ENCODE results near the gene MCM3. TPM values are rescaled to one million over a fixed set of nuclear protein-coding genes. Genes with fewer than 3 reads are reported as not detected.

Gene MCM3
- total RNA-seq, 1 experiment from 2014 or later = 191 TPM

- intact Hi-C loops (cut with micrococcal nuclease) = no loop called here
- Histone ChIP-seq H3K4me3 (replicated peaks in 1 of 2; ENCODE audit: low read depth in 1 of 2, low read length in 2 of 2) (no peak overlapping the region), H3K27ac (ENCODE audit: low read depth, low read length) (no peak overlapping the region), H3K79me2 (ENCODE audit: insufficient read depth, low read length) (no peaks in the 10 kb centered on the region), H3K4me2 (ENCODE audit: low read length) (no peak overlapping the region), H3K4me1 (ENCODE audit: control insufficient read depth in 1 of 2, insufficient read depth in 2 of 2, low read length in 2 of 2) (no peaks in the 10 kb centered on the region), H3K9me2 (ENCODE audit: insufficient read depth) (no peaks in the 10 kb centered on the region), H3K27me3 (ENCODE audit: insufficient read depth, low read length) (no peaks in the 10 kb centered on the region), H3K9ac (ENCODE audit: low read length) (no peak overlapping the region), H2AFZ (ENCODE audit: low read depth, low read length, poor library complexity, severe bottlenecking) (no peak overlapping the region), H4K20me1 (ENCODE audit: insufficient read depth) (no peaks in the 10 kb centered on the region), H3K36me3 (ENCODE audit: control insufficient read depth in 1 of 2, insufficient read depth in 2 of 2, low read length in 2 of 2) (no peaks in the 10 kb centered on the region), H3K9me3 (ENCODE audit: control insufficient read depth in 1 of 2, insufficient read depth in 1 of 2, low read depth in 1 of 2, low read length in 2 of 2) (no peaks in the 10 kb centered on the region)
- TF ChIP-seq POLR2AphosphoS5 (IDR thresholded peaks at IDR 0.05; ENCODE audit: low read depth, low read length) = no peak
- no peak for TF ChIP-seq SRF (IDR thresholded peaks at IDR 0.05; ENCODE audit: low read depth)
- TF ChIP-seq, protein P1, sequence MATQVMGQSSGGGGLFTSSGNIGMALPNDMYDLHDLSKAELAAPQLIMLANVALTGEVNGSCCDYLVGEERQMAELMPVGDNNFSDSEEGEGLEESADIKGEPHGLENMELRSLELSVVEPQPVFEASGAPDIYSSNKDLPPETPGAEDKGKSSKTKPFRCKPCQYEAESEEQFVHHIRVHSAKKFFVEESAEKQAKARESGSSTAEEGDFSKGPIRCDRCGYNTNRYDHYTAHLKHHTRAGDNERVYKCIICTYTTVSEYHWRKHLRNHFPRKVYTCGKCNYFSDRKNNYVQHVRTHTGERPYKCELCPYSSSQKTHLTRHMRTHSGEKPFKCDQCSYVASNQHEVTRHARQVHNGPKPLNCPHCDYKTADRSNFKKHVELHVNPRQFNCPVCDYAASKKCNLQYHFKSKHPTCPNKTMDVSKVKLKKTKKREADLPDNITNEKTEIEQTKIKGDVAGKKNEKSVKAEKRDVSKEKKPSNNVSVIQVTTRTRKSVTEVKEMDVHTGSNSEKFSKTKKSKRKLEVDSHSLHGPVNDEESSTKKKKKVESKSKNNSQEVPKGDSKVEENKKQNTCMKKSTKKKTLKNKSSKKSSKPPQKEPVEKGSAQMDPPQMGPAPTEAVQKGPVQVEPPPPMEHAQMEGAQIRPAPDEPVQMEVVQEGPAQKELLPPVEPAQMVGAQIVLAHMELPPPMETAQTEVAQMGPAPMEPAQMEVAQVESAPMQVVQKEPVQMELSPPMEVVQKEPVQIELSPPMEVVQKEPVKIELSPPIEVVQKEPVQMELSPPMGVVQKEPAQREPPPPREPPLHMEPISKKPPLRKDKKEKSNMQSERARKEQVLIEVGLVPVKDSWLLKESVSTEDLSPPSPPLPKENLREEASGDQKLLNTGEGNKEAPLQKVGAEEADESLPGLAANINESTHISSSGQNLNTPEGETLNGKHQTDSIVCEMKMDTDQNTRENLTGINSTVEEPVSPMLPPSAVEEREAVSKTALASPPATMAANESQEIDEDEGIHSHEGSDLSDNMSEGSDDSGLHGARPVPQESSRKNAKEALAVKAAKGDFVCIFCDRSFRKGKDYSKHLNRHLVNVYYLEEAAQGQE (IDR thresholded peaks at IDR 0.05; ENCODE audit: low read depth) = no peak
- TF ChIP-seq SP1 (IDR thresholded peaks at IDR 0.05; ENCODE audit: low read depth) = no peak
- ChIA-PET CTCF (no interaction called here), RAD21 (ENCODE audit: low non-redundant PET in 1 of 2, low total read pairs in 2 of 2, uncharacterized antibody in 2 of 2, unreplicated experiment in 2 of 2) (no interaction called here), POLR2A (no interaction called here)
- DNase-seq (ENCODE audit: low read depth, low spot score) (no peak), ATAC-seq (no peak)
- BruUV-seq (replicated peaks) = no TSS peak
These were observed 23.4 kb upstream of the MCM3 start for GRCh38 chr6:52307900-52308372.

- intact Hi-C loops (cut with micrococcal nuclease) = no loop called here
- H3K4me3 ChIP-seq (replicated peaks in 1 of 2; ENCODE audit: low read depth in 1 of 2, low read length in 2 of 2) = no peak overlapping the region
- ChIA-PET RAD21 (ENCODE audit: low non-redundant PET in 1 of 2, low total read pairs in 2 of 2, uncharacterized antibody in 2 of 2, unreplicated experiment in 2 of 2) (no interaction called here), CTCF (no interaction called here), POLR2A (no interaction called here)
- H4K20me1 ChIP-seq (ENCODE audit: insufficient read depth) = no peaks in the 10 kb centered on the region
- no peaks in the 10 kb centered on the region for H3K9me3 ChIP-seq (ENCODE audit: control insufficient read depth in 1 of 2, insufficient read depth in 1 of 2, low read depth in 1 of 2, low read length in 2 of 2)
- H3K27ac ChIP-seq (ENCODE audit: low read depth, low read length) = no peak overlapping the region
- H3K36me3 ChIP-seq (ENCODE audit: control insufficient read depth in 1 of 2, insufficient read depth in 2 of 2, low read length in 2 of 2) = no peaks in the 10 kb centered on the region
- DNase-seq (ENCODE audit: low read depth, low spot score) (no peak), ATAC-seq (no peak)
- H3K4me1 ChIP-seq (ENCODE audit: control insufficient read depth in 1 of 2, insufficient read depth in 2 of 2, low read length in 2 of 2) = no peaks in the 10 kb centered on the region
- no peaks in the 10 kb centered on the region for H3K27me3 ChIP-seq (ENCODE audit: insufficient read depth, low read length)
- BruUV-seq (replicated peaks) = no TSS peak
- no peaks in the 10 kb centered on the region for H3K79me2 ChIP-seq (ENCODE audit: insufficient read depth, low read length)
- H3K9ac ChIP-seq (ENCODE audit: low read length) = no peak overlapping the region
- no peak overlapping the region for H2AFZ ChIP-seq (ENCODE audit: low read depth, low read length, poor library complexity, severe bottlenecking)
- H3K9me2 ChIP-seq (ENCODE audit: insufficient read depth) = no peaks in the 10 kb centered on the region
- no peak overlapping the region for H3K4me2 ChIP-seq (ENCODE audit: low read length)
- TF ChIP-seq EGR1 (IDR thresholded peaks at IDR 0.05; ENCODE audit: low read depth) (no peak), SRF (IDR thresholded peaks at IDR 0.05; ENCODE audit: low read depth) (no peak), RAD21 (IDR thresholded peaks at IDR 0.05; ENCODE audit: low read depth) (no peak), MAX (IDR thresholded peaks at IDR 0.05) (no peak), CBX3 (IDR thresholded peaks at IDR 0.05; ENCODE audit: low read depth) (no peak), ZBTB33 (IDR thresholded peaks at IDR 0.05; ENCODE audit: extremely low read depth, insufficient replicate concordance, low read length) (no peak), POLR2AphosphoS5 (IDR thresholded peaks at IDR 0.05; ENCODE audit: low read depth, low read length) (no peak), EZH2 (IDR thresholded peaks at IDR 0.05) (no peak)
These were observed 22.7 kb upstream of the MCM3 start for GRCh38 chr6:52306972-52307870.
